ENCODE measurements around the gene ZC3H6. TPM values are rescaled to one million over a fixed set of nuclear protein-coding genes. Genes with fewer than 3 reads are reported as not detected.

Gene ZC3H6
- total and polyA plus RNA-seq, 12 donors = 2.5 to 19.0 (median 9.5) TPM

DNA sequence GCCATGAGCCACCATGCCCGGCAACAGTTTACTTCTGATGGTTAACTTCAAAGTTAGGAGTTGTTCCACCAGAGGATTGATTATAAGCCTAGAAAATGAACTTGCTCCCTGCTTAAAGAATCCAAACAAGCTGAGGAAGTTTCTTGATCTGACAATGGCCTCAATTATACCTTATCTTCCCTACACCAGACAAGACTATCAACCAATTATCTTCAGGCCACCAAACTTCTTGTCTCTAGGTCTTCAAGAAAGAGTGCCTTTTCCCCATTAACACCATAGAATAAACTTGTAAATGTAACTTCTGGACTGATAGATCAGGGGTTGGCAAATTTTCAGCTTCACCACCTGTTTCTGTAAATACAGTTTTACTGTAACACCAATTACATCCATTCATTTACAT, 35.5 kb upstream of the ZC3H6 start:
- intact Hi-C loops (cut with DNase I) = no loop called here
- 95 to 100% (median 98%) methylated on average over 1 of the region's 1 CpG for WGBS, 4 donors

DNA sequence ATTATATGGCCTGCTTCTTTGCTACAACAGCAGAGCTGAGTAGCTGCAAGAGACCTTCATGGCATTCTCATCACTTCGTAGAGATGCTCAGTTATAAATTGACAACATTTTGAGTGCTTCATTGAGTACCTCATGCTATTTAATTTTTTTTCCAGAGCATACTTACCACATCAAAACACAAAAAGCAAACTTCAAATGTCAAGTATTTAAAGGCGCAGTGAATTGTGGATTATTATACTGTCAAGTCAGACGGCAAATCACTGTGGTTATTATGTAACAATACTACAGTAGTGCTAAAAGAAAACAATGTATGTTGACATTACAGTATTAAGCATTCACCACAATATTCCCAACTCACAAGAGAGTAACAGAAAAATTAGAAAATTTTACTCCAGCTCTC, 33.0 kb upstream of the ZC3H6 start:
- intact Hi-C loops (cut with DNase I) = no loop called here
- 78 to 91% (median 89%) methylated on average over 3 of the region's 3 CpGs for WGBS, 4 donors
- no peak for TF ChIP-seq POLR2A (IDR thresholded peaks at IDR 0.05)
- TF ChIP-seq, protein P1, sequence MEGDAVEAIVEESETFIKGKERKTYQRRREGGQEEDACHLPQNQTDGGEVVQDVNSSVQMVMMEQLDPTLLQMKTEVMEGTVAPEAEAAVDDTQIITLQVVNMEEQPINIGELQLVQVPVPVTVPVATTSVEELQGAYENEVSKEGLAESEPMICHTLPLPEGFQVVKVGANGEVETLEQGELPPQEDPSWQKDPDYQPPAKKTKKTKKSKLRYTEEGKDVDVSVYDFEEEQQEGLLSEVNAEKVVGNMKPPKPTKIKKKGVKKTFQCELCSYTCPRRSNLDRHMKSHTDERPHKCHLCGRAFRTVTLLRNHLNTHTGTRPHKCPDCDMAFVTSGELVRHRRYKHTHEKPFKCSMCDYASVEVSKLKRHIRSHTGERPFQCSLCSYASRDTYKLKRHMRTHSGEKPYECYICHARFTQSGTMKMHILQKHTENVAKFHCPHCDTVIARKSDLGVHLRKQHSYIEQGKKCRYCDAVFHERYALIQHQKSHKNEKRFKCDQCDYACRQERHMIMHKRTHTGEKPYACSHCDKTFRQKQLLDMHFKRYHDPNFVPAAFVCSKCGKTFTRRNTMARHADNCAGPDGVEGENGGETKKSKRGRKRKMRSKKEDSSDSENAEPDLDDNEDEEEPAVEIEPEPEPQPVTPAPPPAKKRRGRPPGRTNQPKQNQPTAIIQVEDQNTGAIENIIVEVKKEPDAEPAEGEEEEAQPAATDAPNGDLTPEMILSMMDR (IDR thresholded peaks at IDR 0.05) = no peak
- Histone ChIP-seq H3K4me1 (replicated peaks in 1 of 2) (no peaks in the 10 kb centered on the region), H3K27me3 (no peaks in the 10 kb centered on the region), H3K36me3 (replicated peaks in 1 of 2) (no peaks in the 10 kb centered on the region), H3K4me3 (no peak overlapping the region), H3K9me3 (replicated peaks in 1 of 3) (no peaks in the 10 kb centered on the region), H3K27ac (no peak overlapping the region)
- DNase-seq = no peak

More for the DNA sequence above, 35.5 kb upstream of the ZC3H6 start:
- H3K27ac ChIP-seq = no peak overlapping the region
- no peaks in the 10 kb centered on the region for H3K9me3 ChIP-seq (replicated peaks in 1 of 3)
- no peak for DNase-seq
- H3K4me1 ChIP-seq (replicated peaks in 1 of 2) = no peaks in the 10 kb centered on the region
- H3K36me3 ChIP-seq (replicated peaks in 1 of 2) = peaks cover 0 to 15% of the 10 kb centered on the region in 2 donors
- TF ChIP-seq, protein P1 (IDR thresholded peaks at IDR 0.05) = no peak
- TF ChIP-seq POLR2A (IDR thresholded peaks at IDR 0.05) = no peak
- no peak overlapping the region for H3K4me3 ChIP-seq
- H3K27me3 ChIP-seq = no peaks in the 10 kb centered on the region

DNA sequence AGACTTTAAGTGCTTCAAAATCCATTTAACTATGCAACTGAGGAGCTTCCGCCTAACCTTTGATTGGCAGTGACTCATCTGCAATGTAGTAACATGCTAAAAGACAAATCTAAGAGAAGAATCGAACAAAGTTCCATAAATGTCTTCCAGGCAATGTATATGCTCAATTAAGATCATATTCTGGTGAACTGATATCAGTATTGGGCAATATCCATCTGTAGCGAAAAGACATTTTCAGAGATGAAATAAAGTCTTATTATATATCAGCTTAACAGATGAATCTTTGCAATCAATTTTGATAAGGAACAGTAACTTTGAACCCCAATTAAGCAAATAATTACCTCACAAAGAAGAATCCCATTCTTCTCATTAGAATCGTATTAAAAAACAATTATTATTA, 32.2 kb upstream of the ZC3H6 start:
- no peak for DNase-seq
- H3K27ac ChIP-seq = no peak overlapping the region
- TF ChIP-seq POLR2A (IDR thresholded peaks at IDR 0.05) = no peak
- TF ChIP-seq, protein P1 (IDR thresholded peaks at IDR 0.05) = no peak
- H3K27me3 ChIP-seq = no peaks in the 10 kb centered on the region
- WGBS, 4 donors = 91 to 94% (median 92%) methylated on average over 4 of the region's 4 CpGs
- no peak overlapping the region for H3K4me3 ChIP-seq
- H3K4me1 ChIP-seq (replicated peaks in 1 of 2) = no peaks in the 10 kb centered on the region
- H3K36me3 ChIP-seq (replicated peaks in 1 of 2) = peaks cover 0 to 6% of the 10 kb centered on the region in 2 donors
- intact Hi-C loops (cut with DNase I) = no loop called here
- H3K9me3 ChIP-seq (replicated peaks in 1 of 3) = no peaks in the 10 kb centered on the region

DNA sequence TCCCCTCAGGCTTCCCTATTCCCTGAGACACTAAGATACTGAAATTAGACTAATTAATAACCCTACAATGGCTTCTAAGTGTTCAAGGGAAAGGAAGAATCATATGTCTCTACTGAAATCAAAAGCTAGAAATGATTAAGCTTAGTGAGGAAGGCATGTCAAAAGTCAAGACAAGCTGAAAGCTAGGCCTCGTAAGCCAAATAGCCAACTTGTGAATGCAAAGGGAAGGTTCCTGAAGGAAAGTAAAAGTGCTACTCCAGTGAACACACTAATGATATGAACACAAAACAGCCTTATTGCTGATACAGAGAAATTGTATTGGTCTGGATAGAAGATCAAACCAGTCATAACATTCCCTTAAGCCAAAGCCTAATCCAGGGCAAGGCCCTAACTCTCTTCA, 30.5 kb upstream of the ZC3H6 start:
- no peak overlapping the region for H3K27ac ChIP-seq
- no peaks in the 10 kb centered on the region for H3K9me3 ChIP-seq (replicated peaks in 1 of 3)
- no peaks in the 10 kb centered on the region for H3K27me3 ChIP-seq
- no peak for DNase-seq
- no peak overlapping the region for H3K4me3 ChIP-seq
- peaks cover 0 to 6% of the 10 kb centered on the region in 2 donors for H3K36me3 ChIP-seq (replicated peaks in 1 of 2)
- intact Hi-C loops (cut with DNase I) = no loop called here
- H3K4me1 ChIP-seq (replicated peaks in 1 of 2) = no peaks in the 10 kb centered on the region
- 94 to 100% (median 99%) methylated on average over 1 of the region's 1 CpG for WGBS, 4 donors
- TF ChIP-seq, protein P1 (IDR thresholded peaks at IDR 0.05) = no peak
- no peak for TF ChIP-seq POLR2A (IDR thresholded peaks at IDR 0.05)
